Lower leg skin (tissue), 4 donors: ENCODE results near the gene SIM1. TPM values are rescaled to one million over a fixed set of nuclear protein-coding genes. Genes with fewer than 3 reads are reported as not detected.

ENCODE experiments used
- DNase-seq, 2 donors: peaks; one replicate each; pipeline ENCODE4 v3.0.0-alpha.2; 2019; ENCODE audit warnings: low spot score in 2 of 2
- H3K4me3 ChIP-seq: fragments of 200-600 bp; sonication (generic); 2 replicates; pipeline ENCODE4 v1.5.1; 2017; ENCODE audit warnings: mild to moderate bottlenecking, low read depth; ENCODE audit not compliant: poor library complexity, severe bottlenecking
- POLR2A ChIP-seq, 2 donors: fragments of 450-650 bp; IDR thresholded peaks; one replicate each; pipeline ENCODE4 v1.6.1; 2016 to 2017; ENCODE audit warnings: antibody characterized with exemption in 2 of 2, mild to moderate bottlenecking in 1 of 2, moderate library complexity in 1 of 2
- WGBS, 2 donors: methylation state at CpG; one replicate each; pipeline ENCODE4 v1.1.5; 2018; 5-methylcytosine and 5-hydroxymethylcytosine counted together
- intact Hi-C: fragments of 100-400 bp; cut with DNase I; formaldehyde crosslinking; loops from one replicate; pipeline ENCODE4 v1.15.0; 2023; ENCODE audit warnings: low total_unique reads
- total RNA-seq, 4 donors: library from RNA; depleted of rRNA; stranded (reverse); fragments of >200 nt; gene quantifications; one replicate each; pipeline ENCODE4 v1.1.0, GENCODE V29; 2016
- TF ChIP-seq, protein P1 (sequence below), 3 donors: fragments of 450-650 bp; IDR thresholded peaks; one replicate each; pipeline ENCODE4 v1.5.1; 2016; ENCODE audit warnings: antibody characterized with exemption in 3 of 3, mild to moderate bottlenecking in 3 of 3, moderate library complexity in 2 of 3

SIM1 gene
- total RNA-seq, 4 donors from 2014 or later = 0.66 to 1.1 (median 0.75) TPM

DNA sequence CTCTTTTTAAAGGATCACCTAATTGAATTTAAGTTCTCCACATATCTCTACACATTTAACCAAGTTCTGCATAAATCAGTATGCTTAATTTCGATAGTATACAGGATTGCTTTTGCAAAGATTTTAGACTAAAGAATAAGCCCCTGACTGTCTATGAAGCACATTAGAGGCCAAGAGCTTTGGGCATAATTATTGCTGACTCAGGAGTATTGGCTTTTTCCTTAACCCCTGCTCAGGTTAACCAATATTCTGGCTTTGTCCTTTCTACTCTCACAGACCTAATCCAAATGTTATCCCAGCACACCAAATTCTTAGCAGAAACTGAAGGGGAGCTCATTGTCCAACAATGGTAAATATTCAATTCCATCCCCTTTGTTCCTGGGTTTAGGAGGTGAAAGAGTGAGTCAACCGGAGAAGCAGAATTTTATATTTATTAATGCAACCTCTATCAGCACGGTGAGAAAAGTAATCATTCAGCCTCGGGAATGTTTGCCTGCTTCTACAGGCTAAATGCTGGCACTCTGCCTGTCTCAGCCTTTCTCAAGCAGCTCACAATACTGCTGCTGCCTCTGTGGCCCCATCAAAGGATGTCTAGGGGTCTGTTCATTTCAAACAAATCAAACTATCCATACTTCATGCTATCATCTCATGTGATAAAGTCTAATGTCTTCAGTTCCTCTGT, 125.0 kb downstream of the SIM1 start:
- TF ChIP-seq POLR2A (IDR thresholded peaks at IDR 0.05) = no peak
- TF ChIP-seq, protein P1, sequence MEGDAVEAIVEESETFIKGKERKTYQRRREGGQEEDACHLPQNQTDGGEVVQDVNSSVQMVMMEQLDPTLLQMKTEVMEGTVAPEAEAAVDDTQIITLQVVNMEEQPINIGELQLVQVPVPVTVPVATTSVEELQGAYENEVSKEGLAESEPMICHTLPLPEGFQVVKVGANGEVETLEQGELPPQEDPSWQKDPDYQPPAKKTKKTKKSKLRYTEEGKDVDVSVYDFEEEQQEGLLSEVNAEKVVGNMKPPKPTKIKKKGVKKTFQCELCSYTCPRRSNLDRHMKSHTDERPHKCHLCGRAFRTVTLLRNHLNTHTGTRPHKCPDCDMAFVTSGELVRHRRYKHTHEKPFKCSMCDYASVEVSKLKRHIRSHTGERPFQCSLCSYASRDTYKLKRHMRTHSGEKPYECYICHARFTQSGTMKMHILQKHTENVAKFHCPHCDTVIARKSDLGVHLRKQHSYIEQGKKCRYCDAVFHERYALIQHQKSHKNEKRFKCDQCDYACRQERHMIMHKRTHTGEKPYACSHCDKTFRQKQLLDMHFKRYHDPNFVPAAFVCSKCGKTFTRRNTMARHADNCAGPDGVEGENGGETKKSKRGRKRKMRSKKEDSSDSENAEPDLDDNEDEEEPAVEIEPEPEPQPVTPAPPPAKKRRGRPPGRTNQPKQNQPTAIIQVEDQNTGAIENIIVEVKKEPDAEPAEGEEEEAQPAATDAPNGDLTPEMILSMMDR (IDR thresholded peaks at IDR 0.05) = no peak
- intact Hi-C loops = no loop called here
- DNase-seq = no peak
- no peak overlapping the region for H3K4me3 ChIP-seq
- WGBS, 2 donors = 59 to 60% methylated on average over 4 of the region's 4 CpGs

GRCh38 chr6:100338090-100338489, 126.6 kb downstream of the SIM1 start:
- intact Hi-C loops = no loop called here
- no peak overlapping the region for H3K4me3 ChIP-seq
- no peak for DNase-seq
- 69 to 71% methylated on average over 2 of the region's 2 CpGs for WGBS, 2 donors
- TF ChIP-seq, protein P1 (IDR thresholded peaks at IDR 0.05) = no peak
- no peak for TF ChIP-seq POLR2A (IDR thresholded peaks at IDR 0.05)

DNA sequence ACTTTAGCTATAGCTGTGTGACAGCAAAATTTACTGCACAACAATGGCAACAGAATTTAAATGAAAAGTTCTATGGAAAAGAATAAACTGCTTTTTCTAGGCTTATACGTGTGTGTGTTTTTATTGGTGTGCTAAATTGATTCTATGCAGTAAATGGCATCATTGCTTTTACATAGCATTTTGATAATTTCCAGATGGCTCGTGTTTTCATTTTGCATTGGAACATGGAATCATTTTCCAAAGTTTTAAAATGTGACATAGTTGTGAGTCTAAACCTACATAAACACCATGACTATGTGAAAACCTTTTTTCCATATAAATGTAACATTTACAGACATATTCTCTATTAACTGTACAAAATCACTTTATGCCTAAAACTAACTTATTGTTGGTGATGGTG, 127.8 kb downstream of the SIM1 start:
- 74 to 82% methylated on average over 2 of the region's 2 CpGs for WGBS, 2 donors
- intact Hi-C loops = no loop called here
- TF ChIP-seq, protein P1 (IDR thresholded peaks at IDR 0.05) = no peak
- no peak for TF ChIP-seq POLR2A (IDR thresholded peaks at IDR 0.05)
- no peak for DNase-seq
- H3K4me3 ChIP-seq = no peak overlapping the region

GRCh38 chr6:100335991-100336390, 128.7 kb downstream of the SIM1 start:
- WGBS, 2 donors = 34 to 45% methylated on average over 1 of the region's 1 CpG
- DNase-seq = no peak
- TF ChIP-seq, protein P1 (IDR thresholded peaks at IDR 0.05) = no peak
- no peak for TF ChIP-seq POLR2A (IDR thresholded peaks at IDR 0.05)
- no peak overlapping the region for H3K4me3 ChIP-seq
- intact Hi-C loops = no loop called here
